Measurements from ENCODE around the gene TJAP1. TPM values are rescaled to one million over a fixed set of nuclear protein-coding genes. Genes with fewer than 3 reads are reported as not detected.

The TJAP1 gene
- total RNA-seq, 2 experiments from 2014 or later = 23.6 to 24.4 TPM

GRCh38 chr6:43451939-43452338 is 25.4 kb upstream of the TJAP1 start:
- no peak for ATAC-seq (ENCODE audit: poor library complexity)
- H3K4me3 Mint-ChIP-seq = no peak overlapping the region
- TF ChIP-seq, protein P1, sequence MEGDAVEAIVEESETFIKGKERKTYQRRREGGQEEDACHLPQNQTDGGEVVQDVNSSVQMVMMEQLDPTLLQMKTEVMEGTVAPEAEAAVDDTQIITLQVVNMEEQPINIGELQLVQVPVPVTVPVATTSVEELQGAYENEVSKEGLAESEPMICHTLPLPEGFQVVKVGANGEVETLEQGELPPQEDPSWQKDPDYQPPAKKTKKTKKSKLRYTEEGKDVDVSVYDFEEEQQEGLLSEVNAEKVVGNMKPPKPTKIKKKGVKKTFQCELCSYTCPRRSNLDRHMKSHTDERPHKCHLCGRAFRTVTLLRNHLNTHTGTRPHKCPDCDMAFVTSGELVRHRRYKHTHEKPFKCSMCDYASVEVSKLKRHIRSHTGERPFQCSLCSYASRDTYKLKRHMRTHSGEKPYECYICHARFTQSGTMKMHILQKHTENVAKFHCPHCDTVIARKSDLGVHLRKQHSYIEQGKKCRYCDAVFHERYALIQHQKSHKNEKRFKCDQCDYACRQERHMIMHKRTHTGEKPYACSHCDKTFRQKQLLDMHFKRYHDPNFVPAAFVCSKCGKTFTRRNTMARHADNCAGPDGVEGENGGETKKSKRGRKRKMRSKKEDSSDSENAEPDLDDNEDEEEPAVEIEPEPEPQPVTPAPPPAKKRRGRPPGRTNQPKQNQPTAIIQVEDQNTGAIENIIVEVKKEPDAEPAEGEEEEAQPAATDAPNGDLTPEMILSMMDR (IDR thresholded peaks at IDR 0.05) = no peak
- H3K36me3 Mint-ChIP-seq (ENCODE audit: low read depth) = peaks cover 51% of the 10 kb centered on the region
- peaks cover 47% of the 10 kb centered on the region for H3K36me3 ChIP-seq (ENCODE audit: insufficient read depth, low read length)
- H3K4me1 ChIP-seq (ENCODE audit: insufficient read depth, low read length) = peaks cover 19% of the 10 kb centered on the region
- intact Hi-C loops (cut with DNase I, micrococcal nuclease) = no loop called here
- DNase-seq = no peak
- no peaks in the 10 kb centered on the region for H3K9me3 Mint-ChIP-seq
- H3K4me1 Mint-ChIP-seq (ENCODE audit: low read depth) = peaks cover 20% of the 10 kb centered on the region
- no peaks in the 10 kb centered on the region for H3K27me3 Mint-ChIP-seq
- POLR2A ChIA-PET = interaction anchor here (1.2 kb wide), 1 partner anchor 25 kb away, joined by 3 read pairs; the partner anchor contains the start of gene ABCC10
- no peak overlapping the region for H3K27ac Mint-ChIP-seq
- H3K9me3 ChIP-seq (ENCODE audit: control insufficient read depth in 1 of 2, insufficient read depth in 1 of 2, low read length in 2 of 2) = no peaks in the 10 kb centered on the region
- CTCF ChIA-PET = no interaction called here
- no peaks in the 10 kb centered on the region for H3K27me3 ChIP-seq (ENCODE audit: control insufficient read depth in 1 of 2, insufficient read depth in 2 of 2, low read length in 2 of 2)
- H3K27ac ChIP-seq (ENCODE audit: low read depth in 1 of 2, low read length in 2 of 2) = no peak overlapping the region
- H3K4me3 ChIP-seq (ENCODE audit: low read length) = no peak overlapping the region

DNA sequence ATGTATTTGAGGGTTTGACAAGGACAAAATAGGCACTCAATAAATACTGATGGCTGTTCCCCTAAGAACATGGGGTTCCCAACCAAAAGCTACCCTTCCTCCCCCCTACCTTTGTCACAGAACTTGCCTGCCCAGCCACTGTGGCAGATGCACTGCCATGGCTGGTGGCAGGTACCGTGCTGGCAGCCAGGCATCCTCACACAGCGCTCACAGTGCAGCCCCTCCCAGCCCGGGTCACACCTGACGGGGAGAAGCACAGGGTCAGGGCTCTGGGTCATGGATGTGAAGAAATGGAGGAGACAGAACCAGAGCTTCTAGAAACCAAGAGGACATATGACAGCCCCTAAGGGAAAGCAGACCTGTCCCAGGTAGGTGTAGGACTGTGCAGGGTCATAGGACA is 24.5 kb upstream of the TJAP1 start:
- Mint-ChIP-seq H3K9me3 (no peaks in the 10 kb centered on the region), H3K36me3 (ENCODE audit: low read depth) (peaks cover 42% of the 10 kb centered on the region), H3K27me3 (no peaks in the 10 kb centered on the region), H3K27ac (no peak overlapping the region), H3K4me1 (ENCODE audit: low read depth) (peaks cover 21% of the 10 kb centered on the region), H3K4me3 (peak overlapping the region; percentile 81)
- Histone ChIP-seq H3K36me3 (ENCODE audit: insufficient read depth, low read length) (peaks cover 38% of the 10 kb centered on the region), H3K27ac (ENCODE audit: low read depth in 1 of 2, low read length in 2 of 2) (no peak overlapping the region), H3K4me1 (ENCODE audit: insufficient read depth, low read length) (peaks cover 19% of the 10 kb centered on the region), H3K27me3 (ENCODE audit: control insufficient read depth in 1 of 2, insufficient read depth in 2 of 2, low read length in 2 of 2) (no peaks in the 10 kb centered on the region), H3K4me3 (ENCODE audit: low read length) (no peak overlapping the region), H3K9me3 (ENCODE audit: control insufficient read depth in 1 of 2, insufficient read depth in 1 of 2, low read length in 2 of 2) (no peaks in the 10 kb centered on the region)
- TF ChIP-seq, protein P1 (IDR thresholded peaks at IDR 0.05) = no peak
- ChIA-PET POLR2A (interaction anchor here (1.2 kb wide), 1 partner anchor 26 kb away, joined by 3 read pairs; the partner anchor contains the start of gene ABCC10), CTCF (no interaction called here)
- ATAC-seq (ENCODE audit: poor library complexity) = no peak
- intact Hi-C loops (cut with DNase I, micrococcal nuclease) = no loop called here
- no peak for DNase-seq

DNA sequence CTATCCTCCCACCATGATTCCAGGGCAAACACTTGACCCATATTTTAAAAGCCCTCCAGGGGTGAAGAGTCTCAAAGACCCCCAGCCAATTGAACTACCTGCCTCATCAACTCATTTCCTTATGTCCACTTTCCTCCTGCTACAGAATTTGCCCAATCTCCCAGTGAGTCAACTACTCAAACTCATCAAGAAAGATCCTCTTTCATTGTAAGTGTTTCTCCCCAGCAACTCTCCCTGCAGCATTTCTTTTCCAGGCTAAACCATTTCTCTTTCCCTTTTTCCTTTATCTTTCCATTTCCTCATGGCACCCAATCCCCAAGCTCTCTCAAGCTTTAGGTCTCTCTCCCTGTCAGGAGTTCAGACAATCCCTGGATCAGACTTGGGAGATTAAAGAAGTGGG is 23.5 kb upstream of the TJAP1 start:
- no peaks in the 10 kb centered on the region for H3K9me3 Mint-ChIP-seq
- no peaks in the 10 kb centered on the region for H3K27me3 Mint-ChIP-seq
- peaks cover 32% of the 10 kb centered on the region for H3K36me3 Mint-ChIP-seq (ENCODE audit: low read depth)
- peaks cover 21% of the 10 kb centered on the region for H3K4me1 Mint-ChIP-seq (ENCODE audit: low read depth)
- TF ChIP-seq, protein P1 (IDR thresholded peaks at IDR 0.05) = no peak
- Histone ChIP-seq H3K9me3 (ENCODE audit: control insufficient read depth in 1 of 2, insufficient read depth in 1 of 2, low read length in 2 of 2) (no peaks in the 10 kb centered on the region), H3K27ac (ENCODE audit: low read depth in 1 of 2, low read length in 2 of 2) (peak overlapping the region in 1 of 2 donors; percentile 21), H3K36me3 (ENCODE audit: insufficient read depth, low read length) (peaks cover 28% of the 10 kb centered on the region), H3K27me3 (ENCODE audit: control insufficient read depth in 1 of 2, insufficient read depth in 2 of 2, low read length in 2 of 2) (no peaks in the 10 kb centered on the region), H3K4me3 (ENCODE audit: low read length) (no peak overlapping the region), H3K4me1 (ENCODE audit: insufficient read depth, low read length) (peaks cover 19% of the 10 kb centered on the region)
- ATAC-seq (ENCODE audit: poor library complexity) = no peak
- peak overlapping the region; percentile 81 for H3K4me3 Mint-ChIP-seq
- peak overlapping the region; percentile 61 for H3K27ac Mint-ChIP-seq
- intact Hi-C loops (cut with DNase I, micrococcal nuclease) = loop anchor here (1.0 to 2.0 kb wide), 4 partner anchors 23 to 52 kb away; partner anchors contain the start of gene TJAP1 (in 1 of the 2)
- DNase-seq = no peak
- POLR2A ChIA-PET = no interaction called here
- CTCF ChIA-PET = interaction anchor here (0.6 to 2.6 kb wide), 4 partner anchors 15 to 93 kb away, joined by 3 to 13 read pairs (median 3); partner anchors contain the start of gene ABCC10

Measured in CD4-positive, alpha-beta T cell (primary cell).